ENCODE data around the gene PLA2G12A.

- no peak for TF ChIP-seq CTCF (IDR thresholded peaks at IDR 0.05; ENCODE audit: low read depth, low read length)
- no peak for TF ChIP-seq EZH2phosphoT487 (IDR thresholded peaks at IDR 0.05; ENCODE audit: low read depth)
Measured at GRCh38 chr4:109733728-109734127, 3.9 kb upstream of the PLA2G12A start.
